Suprapubic skin (tissue), 3 donors: ENCODE measurements around the gene RPL41.

Experiments used
- CTCF ChIP-seq, 2 donors: fragments of 200-600 bp in 1 of 2; fragments of 450-650 bp in 1 of 2; sonication (generic) in 1 of 2; IDR thresholded peaks; one replicate each; pipeline ENCODE4 v1.5.1; 2016 to 2019; ENCODE audit warnings: antibody characterized with exemption in 2 of 2, mild to moderate bottlenecking in 1 of 2, moderate library complexity in 1 of 2
- EP300 ChIP-seq: sonication (generic); formaldehyde crosslinking; IDR thresholded peaks from one replicate; pipeline ENCODE4 v1.6.1; 2017; ENCODE audit warnings: antibody characterized with exemption

DNA sequence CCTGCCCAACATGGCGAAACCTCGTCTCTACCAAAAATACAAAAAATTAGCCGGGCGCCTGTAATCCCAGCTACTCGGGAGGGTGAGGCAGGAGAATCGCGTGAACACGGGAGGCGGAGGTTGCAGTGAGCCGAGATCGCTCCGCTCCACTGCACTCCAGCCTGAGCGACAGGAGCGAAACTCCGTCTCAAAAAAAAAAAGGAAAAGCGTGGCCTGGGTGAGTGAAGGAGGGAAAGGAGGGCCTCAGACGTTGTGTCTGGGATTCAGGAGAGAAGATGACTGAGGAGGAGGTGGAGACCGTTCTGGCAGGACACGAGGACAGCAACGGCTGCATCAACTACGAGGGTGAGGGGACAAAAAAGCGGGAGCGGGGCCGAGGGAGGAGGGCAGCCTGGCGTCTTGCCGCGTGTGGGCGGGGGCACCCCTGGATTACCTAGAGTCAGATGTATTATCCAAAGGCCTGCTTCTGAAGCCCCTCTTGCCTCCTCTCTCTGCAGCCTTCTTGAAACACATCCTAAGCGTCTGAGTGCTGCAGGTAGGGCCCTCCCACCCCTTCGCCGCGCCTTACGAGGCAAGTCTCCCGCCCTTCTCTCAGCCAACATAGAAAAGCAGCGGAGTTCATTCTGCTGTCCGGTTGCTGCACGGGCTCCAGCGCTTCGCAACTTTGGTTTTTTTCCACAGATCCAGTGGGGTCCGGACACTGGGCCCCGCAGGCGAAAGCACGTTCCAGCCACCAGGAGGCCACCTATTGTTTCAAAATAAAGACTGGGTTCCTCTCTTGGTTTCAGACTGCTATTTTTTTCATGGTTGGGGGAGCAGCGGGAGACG lies 41.0 kb downstream of the RPL41 start:
- TF ChIP-seq CTCF (IDR thresholded peaks at IDR 0.05) (peak; percentile 59 to 64), EP300 (no peak)
